Activated naive CD4-positive, alpha-beta T cell treated with anti-CD3 and anti-CD28 coated beads, Interleukin-2, amount 50 U/mL, for 24 hours (primary cell): ENCODE results near the gene GSG1L2.

Source experiments
- H3K27ac Mint-ChIP-seq: one replicate; pipeline ENCODE4 v1.8.0; 2021; ENCODE audit warnings: mild to moderate bottlenecking, mixed read lengths
- H3K27me3 Mint-ChIP-seq: one replicate; pipeline ENCODE4 v1.8.0; 2021; ENCODE audit warnings: mixed read lengths
- H3K36me3 Mint-ChIP-seq: one replicate; pipeline ENCODE4 v1.8.0; 2021; ENCODE audit warnings: mixed read lengths
- H3K4me1 Mint-ChIP-seq: one replicate; pipeline ENCODE4 v1.8.0; 2021; ENCODE audit warnings: mixed read lengths
- H3K4me3 Mint-ChIP-seq: one replicate; pipeline ENCODE4 v1.8.0; 2021; ENCODE audit warnings: mild to moderate bottlenecking, mixed read lengths
- H3K9me3 Mint-ChIP-seq: one replicate; pipeline ENCODE4 v1.8.0; 2021; ENCODE audit warnings: mixed read lengths

GSG1L2 gene

DNA sequence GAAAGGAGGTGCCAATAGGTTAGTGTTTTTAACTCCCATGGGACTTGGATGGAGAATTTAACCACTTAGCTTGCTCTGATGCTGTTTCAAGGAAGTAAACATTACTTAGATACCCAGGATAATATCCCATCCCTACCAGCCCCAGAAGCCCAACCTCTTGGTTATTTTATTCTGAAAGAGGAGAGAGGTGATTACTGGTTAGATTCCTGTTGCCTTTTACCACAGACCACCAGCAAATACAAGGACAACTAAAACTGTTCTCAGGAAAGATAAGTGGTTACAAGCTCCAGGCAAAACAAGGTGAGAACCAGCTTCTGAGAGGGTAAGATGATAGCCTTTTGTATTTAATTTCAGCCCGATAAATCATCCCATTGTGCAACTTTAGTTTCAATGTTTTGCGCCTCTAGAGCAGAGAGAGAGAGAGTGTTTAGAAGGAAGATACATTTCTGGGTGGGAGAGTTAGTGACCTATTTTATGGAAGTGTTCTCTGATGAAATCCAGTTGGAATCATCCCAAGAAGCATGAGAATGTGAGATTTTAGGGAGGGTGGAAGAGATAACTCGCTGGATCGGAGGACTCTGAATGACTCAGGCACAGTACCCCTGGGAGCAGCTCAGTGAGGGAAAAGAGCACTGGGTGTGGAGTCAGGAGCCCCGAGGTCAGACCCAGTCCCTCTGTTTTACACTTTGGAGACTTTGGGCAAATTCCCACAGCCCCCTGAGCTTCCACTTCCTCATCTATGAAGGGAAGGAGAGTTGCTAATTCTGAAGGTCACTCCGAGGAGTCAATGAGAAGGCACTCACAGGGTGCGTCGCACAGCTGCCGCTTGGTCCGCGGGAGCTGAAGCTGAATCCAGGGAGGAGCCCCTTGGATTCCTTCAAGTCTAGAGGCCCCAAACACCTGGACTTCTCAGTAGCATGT, 15.9 kb upstream of the GSG1L2 start:
- Mint-ChIP-seq H3K9me3 (no peaks in the 10 kb centered on the region), H3K4me1 (no peaks in the 10 kb centered on the region), H3K36me3 (no peaks in the 10 kb centered on the region), H3K27ac (no peak overlapping the region), H3K4me3 (no peak overlapping the region), H3K27me3 (peaks cover 5% of the 10 kb centered on the region)

DNA sequence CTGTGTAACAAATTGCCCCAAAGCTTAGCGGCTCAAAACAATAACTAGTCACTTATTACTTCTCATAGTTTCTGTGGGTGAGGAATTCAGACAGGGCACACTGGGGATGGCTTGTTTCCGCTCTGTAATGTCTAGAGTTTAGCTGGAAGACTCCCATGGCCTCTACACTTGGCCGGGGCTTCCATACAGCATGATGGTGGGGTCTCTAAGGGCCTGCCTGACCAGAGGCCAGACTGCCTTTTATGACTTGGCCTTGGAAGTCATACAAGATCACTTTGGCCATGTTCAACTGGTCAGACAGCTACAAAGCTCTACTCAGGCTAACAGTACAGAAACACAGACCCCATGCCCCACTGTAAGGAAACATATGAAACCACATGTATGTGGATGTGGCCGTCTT, 12.0 kb upstream of the GSG1L2 start:
- H3K9me3 Mint-ChIP-seq, result no peaks in the 10 kb centered on the region
- H3K4me3 Mint-ChIP-seq, result no peak overlapping the region
- no peaks in the 10 kb centered on the region for H3K4me1 Mint-ChIP-seq
- H3K27me3 Mint-ChIP-seq, result peaks cover 2% of the 10 kb centered on the region
- no peak overlapping the region for H3K27ac Mint-ChIP-seq
- no peaks in the 10 kb centered on the region for H3K36me3 Mint-ChIP-seq

DNA sequence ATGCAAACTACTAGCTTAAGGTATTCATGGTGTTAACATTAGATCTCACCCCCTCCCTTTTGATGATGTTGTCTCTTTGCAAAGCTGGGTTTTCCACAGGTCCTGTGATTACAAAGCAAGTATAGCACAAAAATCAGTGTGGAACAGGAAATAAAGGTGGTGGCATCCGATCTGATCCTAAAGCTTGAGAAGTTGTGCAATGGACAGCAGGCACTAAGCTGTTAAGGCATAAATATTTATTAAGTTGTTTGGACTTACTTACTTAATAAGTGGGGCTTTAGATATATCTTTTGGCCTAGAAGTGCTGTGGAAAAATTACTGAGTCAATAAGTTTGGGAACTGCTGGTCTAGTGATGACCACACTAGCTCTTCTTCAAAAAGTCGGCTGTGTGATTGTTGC, 8.8 kb upstream of the GSG1L2 start:
- no peaks in the 10 kb centered on the region for H3K36me3 Mint-ChIP-seq
- no peak overlapping the region for H3K27ac Mint-ChIP-seq
- H3K4me3 Mint-ChIP-seq, result no peak overlapping the region
- H3K9me3 Mint-ChIP-seq, result no peaks in the 10 kb centered on the region
- no peaks in the 10 kb centered on the region for H3K4me1 Mint-ChIP-seq
- H3K27me3 Mint-ChIP-seq, result peaks cover 5% of the 10 kb centered on the region

DNA sequence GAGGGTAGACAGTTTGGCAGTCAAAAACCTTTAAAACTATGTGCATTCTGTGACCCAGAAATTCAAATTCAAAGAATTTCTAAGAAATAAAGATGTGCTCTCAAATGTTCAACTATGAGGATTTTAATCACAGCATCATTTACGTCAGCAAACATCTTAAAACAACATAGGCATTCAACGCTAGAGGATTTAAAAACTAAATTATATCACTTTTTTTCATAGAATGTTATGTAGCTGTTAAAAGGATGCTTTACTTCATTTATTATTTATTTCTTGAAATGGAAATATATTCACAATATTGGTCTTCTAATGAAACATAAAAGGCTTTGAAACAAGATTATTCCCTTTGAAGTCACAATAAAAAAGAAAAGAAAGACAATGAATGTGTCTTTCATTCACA, 7.5 kb upstream of the GSG1L2 start:
- H3K4me1 Mint-ChIP-seq, result no peaks in the 10 kb centered on the region
- no peaks in the 10 kb centered on the region for H3K9me3 Mint-ChIP-seq
- no peak overlapping the region for H3K4me3 Mint-ChIP-seq
- no peak overlapping the region for H3K27ac Mint-ChIP-seq
- H3K36me3 Mint-ChIP-seq, result no peaks in the 10 kb centered on the region
- peaks cover 6% of the 10 kb centered on the region for H3K27me3 Mint-ChIP-seq

DNA sequence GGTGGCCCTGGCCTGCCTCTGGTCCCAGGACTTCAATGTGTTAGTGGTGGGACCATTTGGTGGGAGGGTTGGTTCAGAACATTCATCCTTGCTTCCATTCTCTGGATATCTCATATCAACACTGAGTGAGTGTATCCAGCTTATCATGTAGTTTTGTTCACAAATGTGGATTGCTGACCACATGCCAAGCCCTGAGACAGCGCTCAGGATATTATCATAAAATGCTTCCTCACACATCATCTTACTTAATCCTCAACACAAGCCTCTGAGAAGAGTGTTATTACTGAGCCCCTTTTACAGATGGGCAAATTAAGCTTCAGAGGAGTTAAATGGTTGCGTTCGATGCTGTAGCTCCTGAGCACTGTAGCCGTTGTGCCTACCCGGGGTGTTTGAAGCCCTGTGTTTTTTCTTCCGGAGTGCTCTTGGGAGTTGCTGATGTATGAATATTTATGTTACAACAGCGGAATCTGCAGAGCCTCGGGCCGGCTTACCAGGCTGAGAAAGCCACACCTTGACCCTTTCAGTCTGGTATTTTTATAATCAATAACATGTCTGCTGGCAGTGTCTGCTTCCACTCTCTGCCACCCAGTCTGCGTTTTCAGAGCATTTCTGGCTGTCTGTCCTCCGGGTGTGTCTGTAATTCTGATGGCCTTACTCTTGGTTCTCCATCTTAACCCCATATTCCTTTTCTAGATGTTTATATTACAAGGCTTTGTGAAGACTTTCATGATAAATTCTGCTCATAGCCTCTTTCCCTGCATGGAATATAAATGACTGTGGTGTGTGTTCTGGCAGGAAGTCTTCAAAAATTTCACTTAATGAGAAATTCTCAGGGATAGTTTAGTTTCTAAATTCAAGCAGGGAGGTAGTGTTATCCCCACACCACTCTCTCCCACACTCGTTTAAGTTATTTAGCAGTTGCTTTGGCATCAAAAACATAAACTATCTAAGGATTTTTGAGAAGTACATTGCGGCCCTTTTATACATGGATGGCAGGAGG, 6.7 kb upstream of the GSG1L2 start:
- Mint-ChIP-seq H3K4me3 (no peak overlapping the region), H3K27ac (no peak overlapping the region)

DNA sequence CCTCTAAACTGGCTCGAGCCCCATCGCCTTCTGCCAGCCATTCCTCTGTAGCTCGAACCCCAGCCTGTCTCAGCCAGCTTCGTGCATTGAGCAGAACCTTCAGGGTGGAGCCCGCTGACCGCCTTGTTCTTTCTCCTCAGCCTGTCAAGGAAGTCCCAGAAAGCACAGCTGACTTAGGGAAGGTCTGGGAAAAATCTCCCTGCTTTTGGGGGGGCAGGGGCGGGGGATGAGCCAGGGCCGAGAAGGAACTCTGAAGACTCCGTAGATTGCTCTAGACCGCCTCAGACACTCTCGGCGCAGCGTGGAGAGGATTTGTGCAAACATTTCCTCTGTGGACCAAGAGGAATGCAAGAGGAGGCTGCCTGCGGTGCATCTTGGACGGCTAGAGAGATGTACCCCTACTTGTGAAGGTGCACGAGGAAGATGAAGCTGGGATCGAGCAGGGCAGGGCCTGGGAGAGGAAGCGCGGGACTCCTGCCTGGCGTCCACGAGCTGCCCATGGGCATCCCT, 3.8 kb upstream of the GSG1L2 start, which contains the start of gene GLP2R:
TSS of gene GLP2R (plus strand) at position 284 of the 510 bp plus-strand sequence. CDS start at position 424, 140 bp downstream.
- no peaks in the 10 kb centered on the region for H3K9me3 Mint-ChIP-seq
- no peak within 1 kb of the TSS for H3K27ac Mint-ChIP-seq
- no peaks in the 10 kb centered on the region for H3K4me1 Mint-ChIP-seq
- no peaks in the 10 kb centered on the region for H3K36me3 Mint-ChIP-seq
- H3K27me3 Mint-ChIP-seq, result peaks cover 8% of the 10 kb centered on the region
- H3K4me3 Mint-ChIP-seq, result no peak within 1 kb of the TSS

More for the DNA sequence above, 6.7 kb upstream of the GSG1L2 start:
- Mint-ChIP-seq H3K9me3 (no peaks in the 10 kb centered on the region), H3K27me3 (peaks cover 6% of the 10 kb centered on the region), H3K36me3 (no peaks in the 10 kb centered on the region), H3K4me1 (no peaks in the 10 kb centered on the region)

DNA sequence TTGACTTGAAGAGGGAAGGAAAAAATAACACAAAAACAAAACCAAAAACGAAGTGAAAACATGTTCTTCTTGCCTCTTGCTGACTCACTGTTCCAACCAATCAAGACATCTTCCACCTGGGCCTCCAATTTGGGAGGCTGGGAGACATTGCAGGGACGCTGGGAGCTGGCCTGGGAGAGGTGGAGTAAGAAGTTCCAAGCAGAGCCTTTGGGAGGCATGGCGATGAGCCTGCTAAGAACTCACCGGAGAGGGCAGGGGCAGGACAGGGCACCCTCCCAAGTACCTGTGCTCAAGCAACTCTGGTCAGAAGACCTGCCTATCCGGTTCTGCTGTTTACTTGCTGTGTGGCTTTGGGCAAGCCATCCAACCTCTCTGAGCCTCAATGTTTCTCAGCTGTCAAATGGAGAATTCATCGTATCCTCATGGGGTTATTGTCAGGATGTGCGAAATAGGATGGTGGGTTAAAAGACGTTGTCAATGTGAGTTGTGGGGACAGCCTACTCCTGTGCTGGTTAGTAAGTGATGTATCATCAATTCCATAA, 3.0 kb upstream of the GSG1L2 start:
- H3K27ac Mint-ChIP-seq, result no peak overlapping the region
- no peaks in the 10 kb centered on the region for H3K36me3 Mint-ChIP-seq
- H3K27me3 Mint-ChIP-seq, result peaks cover 8% of the 10 kb centered on the region
- H3K4me3 Mint-ChIP-seq, result no peak overlapping the region
- no peaks in the 10 kb centered on the region for H3K4me1 Mint-ChIP-seq
- no peaks in the 10 kb centered on the region for H3K9me3 Mint-ChIP-seq

DNA sequence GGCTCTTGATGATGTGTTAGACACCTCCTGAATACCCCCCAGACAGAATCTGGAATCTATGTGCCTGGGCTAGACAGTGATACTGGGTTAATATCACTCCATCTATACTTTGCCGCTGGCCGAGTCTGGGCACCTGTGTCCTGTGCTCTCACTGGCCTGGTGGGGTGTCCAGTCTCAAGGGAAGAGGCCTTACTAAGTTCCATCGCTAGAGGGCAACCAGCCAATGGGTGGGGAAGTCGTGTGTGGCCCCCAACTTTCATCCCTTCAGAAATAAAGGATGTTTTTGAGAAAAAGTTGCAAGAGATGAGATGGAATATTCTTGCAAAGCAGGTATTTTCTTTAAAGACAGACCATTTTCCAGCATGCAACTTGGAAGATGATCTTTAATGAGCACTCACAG, 2.2 kb upstream of the GSG1L2 start:
- Mint-ChIP-seq H3K27me3 (peaks cover 8% of the 10 kb centered on the region), H3K27ac (no peak overlapping the region), H3K4me3 (no peak overlapping the region), H3K9me3 (no peaks in the 10 kb centered on the region), H3K36me3 (no peaks in the 10 kb centered on the region), H3K4me1 (no peaks in the 10 kb centered on the region)

DNA sequence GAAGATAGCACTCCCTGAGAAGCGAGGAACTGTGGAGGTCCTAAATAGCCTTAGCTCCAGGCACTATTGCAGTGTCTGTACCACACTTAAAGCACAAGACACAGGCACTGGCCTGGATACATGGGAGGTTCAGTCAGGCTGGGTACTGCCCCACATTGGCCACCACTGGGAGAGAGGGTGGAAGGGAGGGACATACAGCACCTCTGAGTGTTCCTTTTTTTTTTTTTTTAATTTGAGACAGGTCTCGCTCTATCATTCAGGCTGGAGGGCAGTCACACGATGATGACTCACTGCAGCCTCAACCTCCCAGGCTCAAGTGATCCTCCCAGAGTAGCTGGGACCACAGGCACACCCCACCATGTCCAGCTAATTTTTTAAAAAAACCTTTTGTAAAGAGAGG, 1.4 kb downstream of the GSG1L2 start:
- peaks cover 4% of the 10 kb centered on the region for H3K27me3 Mint-ChIP-seq
- no peaks in the 10 kb centered on the region for H3K36me3 Mint-ChIP-seq
- no peak overlapping the region for H3K4me3 Mint-ChIP-seq
- no peak overlapping the region for H3K27ac Mint-ChIP-seq
- H3K9me3 Mint-ChIP-seq, result no peaks in the 10 kb centered on the region
- H3K4me1 Mint-ChIP-seq, result no peaks in the 10 kb centered on the region

DNA sequence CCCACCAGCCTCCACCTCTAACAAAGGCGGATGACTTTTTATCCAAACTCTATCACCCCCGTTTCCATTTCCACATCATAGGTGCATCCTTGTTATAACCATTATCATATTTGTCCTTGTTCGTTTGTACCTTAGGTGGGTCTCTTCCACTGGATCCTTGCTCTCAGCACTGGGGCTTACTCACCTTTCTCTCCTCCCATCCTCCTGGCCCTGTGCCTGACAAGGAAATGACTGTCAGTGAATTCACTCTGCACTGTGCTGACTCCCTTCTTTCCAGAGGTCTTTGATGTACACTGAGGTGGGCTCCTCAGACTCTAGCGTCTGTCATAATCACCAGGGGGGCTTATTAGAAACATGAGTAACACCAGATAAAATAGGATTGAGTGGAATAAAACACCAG, 3.1 kb downstream of the GSG1L2 start:
- Mint-ChIP-seq H3K9me3 (no peaks in the 10 kb centered on the region), H3K27me3 (peaks cover 4% of the 10 kb centered on the region), H3K36me3 (no peaks in the 10 kb centered on the region), H3K4me3 (no peak overlapping the region), H3K27ac (no peak overlapping the region), H3K4me1 (no peaks in the 10 kb centered on the region)

DNA sequence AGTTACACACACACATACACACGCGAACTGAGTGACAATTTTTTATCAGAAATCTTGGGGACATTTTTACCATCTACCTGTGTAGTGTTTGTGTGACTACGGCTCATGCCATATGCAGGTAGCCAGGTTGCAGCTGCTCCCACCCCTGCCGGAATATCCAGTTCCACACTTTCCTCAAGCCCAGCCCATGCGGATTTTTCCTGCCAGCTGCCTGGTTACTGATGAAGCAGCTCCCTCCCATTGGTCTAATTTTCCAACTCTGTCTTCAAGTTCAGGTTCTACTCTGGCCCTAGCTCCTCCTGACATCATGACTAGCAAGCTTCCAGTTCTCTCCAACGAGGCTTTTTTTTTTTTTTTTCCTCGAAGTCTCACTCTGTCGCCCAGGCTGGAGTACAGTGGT, 4.8 kb downstream of the GSG1L2 start:
- Mint-ChIP-seq H3K4me3 (no peak overlapping the region), H3K27ac (no peak overlapping the region), H3K27me3 (no peaks in the 10 kb centered on the region), H3K4me1 (no peaks in the 10 kb centered on the region), H3K9me3 (no peaks in the 10 kb centered on the region), H3K36me3 (no peaks in the 10 kb centered on the region)

DNA sequence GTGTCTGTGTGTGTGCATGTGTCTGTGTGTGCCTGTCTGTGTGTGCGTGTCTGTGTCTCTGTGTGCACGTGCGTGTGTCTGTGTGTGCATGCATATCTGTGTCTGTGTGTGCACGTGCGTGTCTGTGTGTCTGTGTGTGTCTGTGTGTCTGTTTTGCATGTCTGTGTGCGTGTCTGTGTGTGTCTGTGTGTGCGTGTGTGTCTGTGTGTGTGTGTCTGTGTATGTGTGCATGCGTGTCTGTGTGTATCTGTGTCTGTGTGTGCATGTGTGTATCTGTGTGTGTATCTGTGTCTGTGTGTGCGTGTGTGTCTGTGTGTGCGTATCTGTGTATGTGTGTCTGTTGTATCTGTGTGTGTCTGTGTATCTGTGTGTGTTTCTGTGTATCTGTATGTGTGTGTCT, 5.4 kb downstream of the GSG1L2 start:
- Mint-ChIP-seq H3K9me3 (no peaks in the 10 kb centered on the region), H3K4me1 (no peaks in the 10 kb centered on the region), H3K27ac (no peak overlapping the region), H3K27me3 (no peaks in the 10 kb centered on the region), H3K36me3 (no peaks in the 10 kb centered on the region), H3K4me3 (no peak overlapping the region)

DNA sequence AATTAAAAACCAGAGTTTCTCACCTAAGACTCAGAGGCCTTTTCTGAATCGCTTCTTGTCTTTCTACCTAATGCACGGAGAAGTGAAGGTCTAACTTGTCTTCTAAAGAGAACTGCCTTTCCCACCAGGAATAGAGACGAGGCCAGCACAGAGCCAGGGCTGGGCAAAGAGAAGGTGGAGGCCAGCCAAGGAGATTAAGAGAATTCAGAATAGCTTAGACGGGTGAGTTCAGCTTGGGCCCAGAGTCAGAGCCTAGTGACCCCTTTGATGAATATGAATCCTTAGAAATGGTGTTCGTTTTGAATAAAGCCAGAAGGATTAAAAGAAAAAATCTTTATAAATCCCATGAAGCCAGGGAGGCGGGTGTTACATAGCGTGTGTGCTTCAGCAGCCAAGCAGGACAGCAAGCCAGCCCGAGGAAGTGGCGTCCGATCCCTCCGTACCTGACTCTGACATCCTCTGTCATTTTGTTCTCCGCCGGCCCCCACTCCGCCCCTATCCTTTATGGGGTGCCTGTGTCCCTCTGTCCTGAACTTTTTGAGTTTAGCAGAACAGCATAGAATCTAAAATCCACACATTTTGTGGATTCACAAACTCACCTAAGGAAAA, 7.4 kb downstream of the GSG1L2 start:
- H3K27ac Mint-ChIP-seq, result no peak overlapping the region
- H3K36me3 Mint-ChIP-seq, result no peaks in the 10 kb centered on the region
- no peaks in the 10 kb centered on the region for H3K27me3 Mint-ChIP-seq
- H3K4me3 Mint-ChIP-seq, result no peak overlapping the region
- H3K9me3 Mint-ChIP-seq, result no peaks in the 10 kb centered on the region
- no peaks in the 10 kb centered on the region for H3K4me1 Mint-ChIP-seq

DNA sequence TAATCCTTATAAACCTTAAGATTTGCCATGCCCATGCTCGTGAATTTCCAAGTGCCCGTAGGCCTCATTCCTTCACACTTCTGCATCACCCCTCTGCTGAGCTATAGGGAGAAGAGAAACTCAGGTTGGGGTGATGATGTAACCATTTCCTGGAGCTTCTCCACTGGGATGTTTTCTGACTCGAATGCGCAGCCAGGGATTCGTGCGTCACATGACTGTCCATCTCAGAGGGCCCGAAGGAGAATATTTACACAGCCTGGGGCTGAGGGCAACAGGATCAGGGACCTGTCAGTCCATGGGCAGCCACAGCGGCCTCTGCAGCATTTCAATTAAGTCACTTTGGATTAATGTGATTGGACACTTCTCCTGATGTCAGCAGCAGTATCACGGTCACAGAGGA, 8.7 kb downstream of the GSG1L2 start:
- Mint-ChIP-seq H3K36me3 (no peaks in the 10 kb centered on the region), H3K27ac (no peak overlapping the region), H3K4me1 (no peaks in the 10 kb centered on the region), H3K9me3 (no peaks in the 10 kb centered on the region), H3K4me3 (no peak overlapping the region), H3K27me3 (no peaks in the 10 kb centered on the region)

DNA sequence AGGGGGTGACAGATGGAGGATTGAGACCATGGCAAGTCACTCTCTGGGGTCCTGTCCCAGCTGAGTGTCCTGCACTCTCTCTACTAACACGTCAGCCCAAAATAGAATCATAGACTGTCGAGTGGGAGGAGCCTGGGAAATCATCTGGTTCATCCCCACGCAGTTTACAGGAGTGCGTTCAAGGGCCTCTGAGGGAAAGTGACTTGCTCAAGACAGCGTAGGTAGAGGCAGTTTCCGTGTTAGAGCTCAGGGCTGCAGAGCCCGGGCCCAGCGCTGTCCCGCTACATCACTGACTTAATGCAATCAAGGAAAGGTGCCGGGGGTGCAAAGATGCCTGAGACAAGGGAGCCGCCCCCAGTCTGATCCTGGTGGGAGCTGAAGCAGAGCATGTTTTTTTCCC, 10.3 kb downstream of the GSG1L2 start:
- H3K4me1 Mint-ChIP-seq, result no peaks in the 10 kb centered on the region
- no peaks in the 10 kb centered on the region for H3K27me3 Mint-ChIP-seq
- H3K4me3 Mint-ChIP-seq, result no peak overlapping the region
- H3K9me3 Mint-ChIP-seq, result no peaks in the 10 kb centered on the region
- no peaks in the 10 kb centered on the region for H3K36me3 Mint-ChIP-seq
- H3K27ac Mint-ChIP-seq, result no peak overlapping the region
